IPS-NIHi7 (cell line): ENCODE results near the gene RPLP1.
"Not testable (repeated sequence)": the region's sequence is repeated elsewhere in the genome, so short reads cannot be mapped to it uniquely, and the experiment has no call there.

Experiments used
- DNase-seq: peaks from one replicate; pipeline ENCODE4 v3.0.0; 2012; ENCODE audit warnings: mixed read lengths; ENCODE audit errors: extremely low spot score

Gene RPLP1

DNA sequence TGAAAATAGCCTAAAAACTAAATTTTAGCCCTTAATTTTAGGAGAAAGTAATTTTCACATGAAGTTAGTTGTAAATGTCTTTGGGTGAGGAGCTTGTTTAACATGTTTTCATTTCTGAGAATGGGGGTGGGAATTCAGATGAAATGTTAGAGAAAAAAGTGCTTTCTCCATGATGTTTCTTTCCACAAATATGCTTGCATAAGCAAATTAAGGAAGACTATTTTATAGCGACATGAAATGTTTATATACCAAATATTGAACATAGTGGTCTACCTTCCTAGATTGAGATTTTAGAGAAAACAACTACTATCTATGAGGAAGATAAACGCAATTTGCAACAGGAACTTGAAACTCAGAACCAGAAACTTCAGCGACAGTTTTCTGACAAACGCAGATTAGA lies 13.0 kb upstream of the RPLP1 start:
- DNase-seq, result no peak

- no peak for DNase-seq
These were observed 9.5 kb upstream of the RPLP1 start for GRCh38 chr15:69443032-69443611.

DNA sequence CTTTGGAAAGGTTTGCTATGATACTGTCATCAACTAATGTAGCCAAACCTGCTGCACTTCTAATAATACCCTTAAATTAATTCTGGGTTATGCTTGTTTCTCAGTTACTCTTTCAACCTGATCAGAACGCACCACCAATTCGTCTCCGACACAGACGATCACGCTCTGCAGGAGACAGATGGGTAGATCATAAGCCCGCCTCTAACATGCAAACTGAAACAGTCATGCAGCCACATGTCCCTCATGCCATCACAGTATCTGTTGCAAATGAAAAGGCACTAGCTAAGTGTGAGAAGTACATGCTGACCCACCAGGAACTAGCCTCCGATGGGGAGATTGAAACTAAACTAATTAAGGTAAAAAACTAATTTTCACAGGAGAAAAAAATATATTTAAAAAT lies 7.9 kb upstream of the RPLP1 start:
- no peak for DNase-seq

DNA sequence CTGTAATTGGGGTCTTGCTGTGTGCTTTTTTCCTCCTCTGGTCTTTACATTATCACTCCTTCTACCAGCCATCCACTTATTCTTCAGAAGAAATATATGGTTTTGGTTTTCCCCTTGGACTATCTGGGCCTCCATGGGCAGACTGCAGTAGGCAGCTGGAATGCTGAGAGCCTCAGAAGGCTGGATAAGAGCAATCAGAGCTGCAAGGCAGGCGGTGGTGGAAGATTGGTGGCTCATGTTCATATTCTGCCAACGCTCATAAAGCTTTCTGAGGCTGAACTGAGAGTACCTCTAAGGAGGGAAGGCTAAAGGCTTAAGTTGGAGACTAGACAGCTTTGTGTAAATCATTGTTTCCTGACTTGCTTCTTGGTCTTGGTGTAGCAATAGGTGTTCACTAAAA lies 5.7 kb upstream of the RPLP1 start:
- DNase-seq, result no peak

GRCh38 chr15:69450221-69450620 lies 2.4 kb upstream of the RPLP1 start:
- not testable (repeated sequence) for DNase-seq

DNA sequence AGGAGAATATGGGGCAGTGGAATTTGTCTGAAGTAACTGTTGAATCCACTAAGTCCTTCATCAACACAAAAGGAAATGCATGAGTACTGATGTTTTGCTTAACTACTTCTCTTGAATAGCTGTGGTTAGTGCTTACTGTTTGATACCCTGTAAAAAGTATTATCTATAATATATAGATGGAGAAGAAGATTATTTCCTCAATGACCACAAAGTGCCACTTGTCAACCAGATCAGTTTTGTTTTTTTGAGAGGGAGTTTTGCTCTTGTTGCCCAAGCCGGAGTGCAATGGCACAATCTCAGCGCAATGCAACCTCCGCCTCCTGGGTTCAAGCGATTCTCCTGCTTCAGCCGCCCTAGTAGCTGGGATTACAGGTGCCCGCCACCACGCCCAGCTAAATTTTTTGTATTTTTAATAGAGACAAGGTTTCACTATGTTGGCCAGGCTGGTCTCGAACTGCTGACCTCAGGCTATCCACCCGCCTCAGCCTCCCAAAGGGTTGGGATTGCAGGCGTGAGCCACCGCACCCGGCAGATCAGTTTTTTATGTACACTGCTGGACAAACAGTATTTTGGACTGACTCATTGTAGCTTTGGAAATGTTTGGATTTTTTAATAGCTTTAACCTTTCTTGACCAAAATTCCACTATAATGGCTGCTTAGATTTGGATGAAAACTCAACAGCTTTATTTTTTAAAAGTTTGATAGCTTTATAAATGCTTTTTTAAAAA lies 1.5 kb upstream of the RPLP1 start:
- no peak for DNase-seq

- peak; percentile 65 for DNase-seq
These were observed 497 bp upstream of the RPLP1 start for GRCh38 chr15:69451951-69452691.

GRCh38 chr15:69454953-69455352 lies 2.3 kb downstream of the RPLP1 start:
- DNase-seq, result no peak

GRCh38 chr15:69456208-69457166 lies 3.9 kb downstream of the RPLP1 start:
- no peak for DNase-seq

DNA sequence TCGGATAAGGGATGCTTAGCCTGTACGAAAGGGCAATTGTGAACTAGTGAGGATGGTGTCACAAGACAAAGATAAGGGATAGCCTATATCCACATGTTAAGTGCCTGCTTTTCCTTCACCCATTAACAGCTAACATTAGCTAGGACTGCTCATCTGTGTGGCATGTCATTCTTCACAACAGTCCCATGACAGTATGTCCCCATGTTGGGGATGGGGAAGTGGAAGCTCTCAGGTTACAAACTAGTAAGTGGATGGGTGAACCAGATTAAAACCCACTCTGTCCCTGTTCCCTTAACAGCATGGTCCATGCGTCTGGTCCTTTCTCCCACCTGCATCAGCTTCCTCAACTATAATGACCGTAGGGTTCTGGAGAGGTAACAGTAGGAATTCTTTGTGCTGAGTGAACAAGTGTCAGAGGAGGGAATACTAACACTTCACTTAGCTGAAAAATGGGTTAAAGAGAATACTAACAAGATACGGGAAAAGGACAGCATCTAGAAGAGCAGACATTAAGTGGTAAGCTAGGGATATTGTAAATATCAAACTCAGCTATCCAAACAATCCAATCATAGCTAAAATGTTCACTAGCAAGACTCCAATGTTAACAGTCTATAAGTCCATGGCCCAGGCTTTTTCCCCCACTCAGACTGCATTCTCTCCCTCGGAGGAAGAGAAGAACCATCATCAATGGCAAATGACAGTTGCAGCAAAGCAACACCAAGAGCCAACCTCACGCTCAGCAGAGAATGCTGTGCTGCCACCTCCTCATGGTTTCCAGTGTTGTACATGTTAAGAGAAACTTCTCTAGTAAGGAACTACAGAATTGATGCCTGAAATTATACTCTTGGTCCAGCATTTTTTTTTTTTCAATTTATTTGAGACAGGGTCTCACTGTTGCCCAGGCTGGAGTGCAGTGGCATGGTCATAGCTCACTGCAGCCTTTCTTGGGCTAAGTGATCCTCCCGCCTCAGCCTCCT lies 5.0 kb downstream of the RPLP1 start:
- DNase-seq, result no peak

DNA sequence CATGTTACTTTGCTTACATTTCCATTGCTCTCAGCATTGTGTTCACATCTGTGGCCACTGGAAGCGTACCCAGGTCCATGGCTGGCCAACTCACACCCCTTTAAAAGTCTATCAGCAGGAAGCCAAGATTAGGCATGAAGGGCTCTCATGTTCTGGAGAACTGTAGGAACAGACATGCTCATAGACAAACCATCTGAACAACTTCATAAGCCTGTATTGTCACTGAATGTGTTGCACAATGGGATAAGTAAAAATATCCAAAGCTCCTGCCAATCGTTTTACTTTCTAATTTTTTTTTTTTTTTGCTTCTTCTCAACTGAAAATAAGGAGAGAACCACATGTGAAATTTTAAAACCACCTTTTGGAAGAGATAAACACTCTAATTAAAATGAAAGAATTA lies 6.4 kb downstream of the RPLP1 start:
- DNase-seq, result no peak

GRCh38 chr15:69460481-69460880 lies 7.9 kb downstream of the RPLP1 start:
- no peak for DNase-seq

GRCh38 chr15:69462030-69462492 lies 9.4 kb downstream of the RPLP1 start:
- DNase-seq, result no peak

DNA sequence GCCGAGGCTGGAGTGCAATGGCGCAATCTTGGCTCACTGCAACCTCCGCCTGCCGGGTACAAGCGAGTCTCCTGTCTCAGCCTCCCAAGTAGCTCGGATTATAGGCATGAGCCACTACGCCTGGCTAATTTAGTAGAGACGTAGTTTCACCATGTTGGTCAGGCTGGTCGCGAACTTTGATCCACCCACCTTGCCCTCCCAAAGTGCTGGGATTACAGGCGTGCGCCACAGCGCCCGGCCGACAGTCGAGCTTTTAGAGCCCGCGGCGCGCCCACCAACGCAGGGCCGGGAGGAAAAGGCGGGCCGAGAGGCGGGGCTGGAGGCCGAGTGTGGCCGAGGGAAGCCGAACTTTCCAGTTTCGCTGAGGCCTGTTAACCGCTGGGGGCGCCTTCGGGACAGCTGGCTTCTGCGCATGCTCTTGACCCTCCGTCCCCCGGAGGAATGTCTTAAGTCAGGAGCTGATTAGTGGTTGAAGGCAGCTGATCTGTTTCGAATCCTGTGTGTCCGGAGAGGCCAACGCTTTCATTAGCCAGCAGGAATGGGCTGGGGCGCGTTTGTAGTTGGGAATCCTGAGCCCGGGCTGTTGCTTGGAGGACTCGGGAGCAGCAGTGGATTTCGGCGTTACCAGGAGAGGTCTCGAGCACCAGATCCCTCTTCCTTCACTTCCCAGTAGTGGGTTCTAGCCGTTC lies 10.0 kb downstream of the RPLP1 start:
- peak; percentile 97 for DNase-seq

DNA sequence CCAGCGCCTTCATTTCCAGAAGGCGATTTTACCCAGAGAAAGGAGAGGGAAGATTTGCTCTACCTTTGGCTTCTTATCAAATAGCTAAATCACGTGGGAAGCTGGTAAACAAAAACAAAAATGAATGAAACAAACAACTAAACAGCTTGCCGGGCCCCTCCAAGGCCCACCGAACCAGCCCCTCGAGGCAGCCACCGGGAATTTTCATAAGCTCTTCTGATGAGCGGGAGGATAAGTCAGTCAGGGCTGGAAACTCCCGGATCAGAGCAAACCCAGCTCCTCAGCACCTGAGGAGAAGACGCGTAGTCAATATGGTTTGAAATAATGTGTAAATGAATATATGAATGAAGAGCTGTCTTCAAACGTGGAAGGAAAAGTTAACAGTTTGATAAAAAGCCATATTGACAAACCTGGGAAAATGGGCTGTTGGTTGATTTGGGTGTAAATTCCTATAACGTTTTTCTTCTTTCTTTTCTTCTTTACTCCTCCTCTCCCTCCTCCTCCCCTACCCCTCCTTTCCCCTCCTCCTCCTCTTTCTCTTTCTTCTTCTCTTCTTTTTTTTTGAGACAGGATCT lies 10.7 kb downstream of the RPLP1 start:
- DNase-seq, result no peak

DNA sequence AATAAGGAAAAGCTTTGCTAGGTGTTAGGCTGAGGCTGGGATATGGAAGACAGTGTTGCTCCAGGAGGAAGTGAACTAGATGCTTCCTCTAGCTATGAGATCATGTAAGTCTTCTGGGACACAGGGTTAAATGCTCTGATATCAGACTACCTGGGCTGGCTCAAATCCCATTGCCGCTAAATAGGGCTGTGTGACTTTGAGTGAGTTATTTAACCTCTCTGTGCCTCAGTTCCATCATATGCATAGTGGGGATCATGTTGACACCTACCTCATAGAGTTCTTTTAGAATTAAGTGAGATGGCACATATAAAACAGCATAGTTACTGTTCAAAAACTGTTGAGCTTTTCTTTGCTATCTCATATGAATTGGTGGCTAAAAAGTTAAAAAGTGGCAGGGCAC lies 12.6 kb downstream of the RPLP1 start:
- DNase-seq, result no peak

- no peak for DNase-seq
These were observed 14.1 kb downstream of the RPLP1 start for GRCh38 chr15:69466733-69467132.

GRCh38 chr15:69467636-69468035 lies 15.0 kb downstream of the RPLP1 start:
- no peak for DNase-seq

DNA sequence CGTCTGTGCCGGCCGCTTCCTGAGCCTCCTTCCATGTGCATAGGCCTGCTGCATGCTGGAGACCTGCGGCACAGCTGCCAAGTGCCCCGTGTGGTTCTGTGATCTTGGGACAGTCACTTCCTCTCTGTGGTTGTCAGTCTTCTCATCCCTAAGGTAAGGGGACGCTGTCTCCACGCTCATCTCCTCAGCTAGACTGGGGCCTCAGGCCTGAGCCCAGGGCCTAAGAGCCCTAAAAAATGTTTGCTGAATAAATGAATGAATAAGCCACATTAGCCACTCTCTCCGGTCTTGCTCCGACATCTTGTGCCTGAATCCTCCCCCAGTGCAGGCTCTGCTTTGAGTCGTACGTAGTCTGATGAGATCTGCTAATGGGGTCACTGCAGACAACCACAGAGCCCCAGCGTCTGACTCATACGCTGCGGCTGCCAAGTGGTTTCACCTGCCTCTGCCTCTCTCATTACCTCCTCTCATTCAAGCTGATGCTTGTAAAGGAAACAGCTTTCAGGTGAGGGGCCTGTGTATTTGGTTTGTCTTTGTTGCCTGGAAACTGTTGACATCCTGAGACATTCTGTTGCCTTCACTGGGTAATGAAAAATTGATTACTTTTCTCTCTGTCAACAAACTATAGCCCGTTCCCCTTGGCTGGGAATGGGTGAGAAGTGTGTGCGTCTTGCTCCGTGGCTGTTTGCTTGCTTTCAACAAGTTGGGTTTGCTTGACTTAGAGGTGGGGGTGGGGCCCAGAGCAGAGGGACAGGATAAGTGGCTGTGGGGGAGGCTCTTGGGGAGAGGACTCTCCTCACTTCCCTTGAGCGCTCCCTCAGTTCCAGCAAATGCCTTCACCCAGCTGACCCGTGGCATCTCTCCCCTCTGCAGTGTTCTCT lies 15.9 kb downstream of the RPLP1 start:
- no peak for DNase-seq
